Type B pancreatic cell (in vitro differentiated cells): ENCODE results near the gene SMYD3. TPM values are rescaled to one million over a fixed set of nuclear protein-coding genes. Genes with fewer than 3 reads are reported as not detected.
"Not testable (repeated sequence)": the region's sequence is repeated elsewhere in the genome, so short reads cannot be mapped to it uniquely, and the experiment has no call there.

Experiments
- DNase-seq: peaks from one replicate; pipeline ENCODE4 v3.0.0; 2021; ENCODE audit warnings: mixed read lengths; ENCODE audit not compliant: unreplicated experiment; ENCODE audit errors: extremely low spot score
- H3K27ac Mint-ChIP-seq: 2 replicates; pipeline ENCODE4 v1.8.0; 2021; ENCODE audit warnings: mild to moderate bottlenecking, mixed read lengths
- H3K27me3 Mint-ChIP-seq: 2 replicates; pipeline ENCODE4 v1.8.0; 2021; ENCODE audit warnings: mixed read lengths
- H3K36me3 Mint-ChIP-seq: 2 replicates; pipeline ENCODE4 v1.8.0; 2021; ENCODE audit warnings: mixed read lengths
- H3K4me1 Mint-ChIP-seq: one replicate; pipeline ENCODE4 v1.8.0; 2021; ENCODE audit warnings: mixed read lengths; ENCODE audit not compliant: unreplicated experiment
- H3K4me3 Mint-ChIP-seq: 2 replicates; pipeline ENCODE4 v1.8.0; 2021; ENCODE audit warnings: mild to moderate bottlenecking, mixed read lengths
- H3K9me3 Mint-ChIP-seq: 2 replicates; pipeline ENCODE4 v1.8.0; 2021; ENCODE audit warnings: mixed read lengths
- total RNA-seq: library from RNA; stranded (reverse); gene quantifications from 2 replicates; pipeline ENCODE4 v1.2.1, GENCODE V29; 2021; ENCODE audit warnings: low replicate concordance
- TF ChIP-seq, protein P1 (sequence below): fragments of 200-600 bp; sonication (generic); conservative IDR thresholded peaks from 2 replicates; pipeline ENCODE4 v1.5.0; 2021; ENCODE audit warnings: antibody characterized with exemption, mild to moderate bottlenecking

The SMYD3 gene
- total RNA-seq, 1 donor from 2014 or later, result 19.4 TPM

DNA sequence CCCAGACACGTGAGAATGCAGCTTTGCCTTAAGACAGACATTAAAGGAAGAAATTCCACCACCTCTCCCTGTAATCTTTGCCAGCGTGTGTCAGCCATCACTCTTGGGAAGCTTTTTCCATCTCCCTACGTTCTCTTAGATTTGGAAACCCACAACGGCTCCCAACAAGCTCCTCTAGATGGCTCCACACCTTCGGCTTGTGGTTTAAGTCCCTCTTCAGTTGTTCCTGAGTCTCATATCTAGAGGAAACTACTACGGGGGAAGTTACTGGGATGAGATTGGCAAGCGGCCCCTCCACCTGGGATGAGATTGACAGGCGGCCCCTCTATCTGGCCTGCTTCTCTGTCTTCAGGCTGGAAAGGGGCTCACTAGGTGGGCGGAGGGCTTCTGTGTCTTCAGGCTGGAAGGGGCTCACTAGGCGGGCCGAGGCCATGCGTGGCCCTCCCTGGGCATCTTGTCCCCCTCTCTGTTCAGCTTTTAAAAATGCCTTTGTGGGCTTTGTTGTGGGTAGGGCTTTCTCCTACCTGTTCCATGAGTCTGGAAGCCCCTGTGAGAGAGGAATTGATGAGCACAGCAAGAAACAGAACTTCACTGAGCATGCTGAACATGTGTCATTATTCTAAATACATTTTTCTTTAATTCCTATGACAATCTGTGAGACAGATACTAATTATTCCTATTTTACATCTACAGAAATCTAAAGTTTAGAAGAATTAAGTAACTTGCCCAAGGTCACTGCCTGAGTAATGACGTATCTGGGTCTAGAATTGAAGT lies 681.8 kb downstream of the SMYD3 start:
- Mint-ChIP-seq H3K27ac (no peak overlapping the region), H3K9me3 (peaks cover 3% of the 10 kb centered on the region), H3K27me3 (no peaks in the 10 kb centered on the region), H3K4me1 (no peaks in the 10 kb centered on the region), H3K4me3 (no peak overlapping the region), H3K36me3 (peaks cover 4% of the 10 kb centered on the region)
- peak; percentile 49 for DNase-seq
- TF ChIP-seq, protein P1, sequence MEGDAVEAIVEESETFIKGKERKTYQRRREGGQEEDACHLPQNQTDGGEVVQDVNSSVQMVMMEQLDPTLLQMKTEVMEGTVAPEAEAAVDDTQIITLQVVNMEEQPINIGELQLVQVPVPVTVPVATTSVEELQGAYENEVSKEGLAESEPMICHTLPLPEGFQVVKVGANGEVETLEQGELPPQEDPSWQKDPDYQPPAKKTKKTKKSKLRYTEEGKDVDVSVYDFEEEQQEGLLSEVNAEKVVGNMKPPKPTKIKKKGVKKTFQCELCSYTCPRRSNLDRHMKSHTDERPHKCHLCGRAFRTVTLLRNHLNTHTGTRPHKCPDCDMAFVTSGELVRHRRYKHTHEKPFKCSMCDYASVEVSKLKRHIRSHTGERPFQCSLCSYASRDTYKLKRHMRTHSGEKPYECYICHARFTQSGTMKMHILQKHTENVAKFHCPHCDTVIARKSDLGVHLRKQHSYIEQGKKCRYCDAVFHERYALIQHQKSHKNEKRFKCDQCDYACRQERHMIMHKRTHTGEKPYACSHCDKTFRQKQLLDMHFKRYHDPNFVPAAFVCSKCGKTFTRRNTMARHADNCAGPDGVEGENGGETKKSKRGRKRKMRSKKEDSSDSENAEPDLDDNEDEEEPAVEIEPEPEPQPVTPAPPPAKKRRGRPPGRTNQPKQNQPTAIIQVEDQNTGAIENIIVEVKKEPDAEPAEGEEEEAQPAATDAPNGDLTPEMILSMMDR, result no peak

DNA sequence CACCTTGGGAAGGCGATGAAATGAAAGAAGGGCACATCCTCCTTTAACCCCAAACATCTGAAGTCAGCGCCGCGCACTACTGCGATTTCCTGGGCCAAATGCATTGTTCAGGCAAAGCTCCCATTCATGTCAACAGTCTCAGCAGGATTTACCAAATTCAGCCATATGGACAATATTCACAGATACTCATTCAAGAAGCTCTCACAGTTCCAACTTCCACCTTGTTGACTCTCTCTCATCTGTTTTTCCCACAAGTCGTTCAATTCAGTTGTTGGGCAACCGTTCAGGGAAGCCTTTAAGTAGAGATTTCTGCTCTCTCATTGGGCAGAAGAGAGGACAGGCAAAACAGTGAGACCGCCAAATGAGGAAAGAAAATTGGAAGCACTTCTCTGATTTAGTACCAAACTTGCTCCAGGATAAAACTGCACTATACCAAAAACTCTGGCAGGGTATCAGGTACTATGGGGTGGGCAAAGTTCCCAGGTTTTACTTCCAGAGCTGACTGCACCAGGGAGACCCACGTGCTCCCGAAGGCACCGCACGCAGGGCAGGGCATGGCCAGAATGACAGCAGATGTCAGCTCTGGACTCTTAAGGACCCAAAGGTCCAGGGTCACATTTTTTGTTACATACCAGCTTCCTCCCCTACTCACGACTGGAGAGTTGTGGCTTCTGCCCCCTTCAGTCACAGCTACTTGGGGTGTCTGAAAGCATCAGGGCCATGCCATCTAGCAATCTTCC lies 683.5 kb downstream of the SMYD3 start:
- DNase-seq, result no peak
- no peaks in the 10 kb centered on the region for H3K4me1 Mint-ChIP-seq
- TF ChIP-seq, protein P1, result no peak
- H3K4me3 Mint-ChIP-seq, result no peak overlapping the region
- H3K27me3 Mint-ChIP-seq, result no peaks in the 10 kb centered on the region
- H3K27ac Mint-ChIP-seq, result peak overlapping the region; percentile 33
- H3K9me3 Mint-ChIP-seq, result peaks cover 3% of the 10 kb centered on the region
- peaks cover 4% of the 10 kb centered on the region for H3K36me3 Mint-ChIP-seq

DNA sequence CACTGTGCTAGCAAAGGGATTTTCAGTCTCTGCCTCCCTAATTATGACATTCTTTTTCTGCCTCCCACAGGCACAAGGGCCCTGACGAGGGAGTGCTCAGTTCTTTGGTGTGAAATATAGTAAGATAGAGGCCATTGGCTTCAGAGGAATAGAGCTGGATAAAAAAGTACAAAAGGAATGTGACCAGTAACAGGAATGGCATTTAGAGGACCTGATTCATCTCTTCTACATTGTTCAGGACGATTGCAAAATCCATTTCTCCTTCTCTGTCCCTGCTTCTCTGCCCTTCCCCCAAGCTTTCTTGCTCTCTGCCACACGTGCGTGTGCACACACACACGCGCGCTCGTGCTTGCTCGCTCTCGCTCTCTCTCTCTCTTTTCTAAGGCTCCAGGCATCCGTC lies 684.1 kb downstream of the SMYD3 start:
- H3K4me1 Mint-ChIP-seq, result no peaks in the 10 kb centered on the region
- no peak overlapping the region for H3K4me3 Mint-ChIP-seq
- H3K9me3 Mint-ChIP-seq, result peaks cover 3% of the 10 kb centered on the region
- DNase-seq, result no peak
- no peaks in the 10 kb centered on the region for H3K27me3 Mint-ChIP-seq
- peak overlapping the region; percentile 33 for H3K27ac Mint-ChIP-seq
- TF ChIP-seq, protein P1, result no peak
- H3K36me3 Mint-ChIP-seq, result peaks cover 4% of the 10 kb centered on the region

DNA sequence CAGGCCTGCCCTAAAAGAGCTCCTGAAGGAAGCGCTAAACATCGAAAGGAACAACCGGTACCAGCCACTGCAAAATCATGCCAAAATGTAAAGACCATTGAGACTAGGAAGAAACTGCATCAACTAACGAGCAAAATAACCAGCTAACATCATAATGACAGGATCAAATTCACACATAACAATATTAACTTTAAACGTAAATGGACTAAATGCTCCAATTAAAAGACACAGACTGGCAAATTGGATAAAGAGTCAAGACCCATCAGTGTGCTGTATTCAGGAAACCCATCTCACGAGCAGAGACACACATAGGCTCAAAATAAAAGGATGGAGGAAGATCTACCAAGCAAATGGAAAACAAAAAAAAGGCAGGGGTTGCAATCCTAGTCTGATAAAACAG lies 688.7 kb downstream of the SMYD3 start:
- not testable (repeated sequence) for H3K4me3 Mint-ChIP-seq, H3K36me3 Mint-ChIP-seq, H3K4me1 Mint-ChIP-seq, H3K27ac Mint-ChIP-seq, H3K9me3 Mint-ChIP-seq, H3K27me3 Mint-ChIP-seq, DNase-seq

- not testable (repeated sequence) for H3K9me3 Mint-ChIP-seq, H3K4me3 Mint-ChIP-seq, H3K27me3 Mint-ChIP-seq, H3K27ac Mint-ChIP-seq, H3K36me3 Mint-ChIP-seq, H3K4me1 Mint-ChIP-seq, DNase-seq
Measured at GRCh38 chr1:245816496-245816895, 690.6 kb downstream of the SMYD3 start.

GRCh38 chr1:245814651-245815050 lies 692.4 kb downstream of the SMYD3 start:
- Mint-ChIP-seq H3K27ac (no peak overlapping the region), H3K27me3 (no peaks in the 10 kb centered on the region), H3K9me3 (no peaks in the 10 kb centered on the region), H3K4me1 (peaks cover 16% of the 10 kb centered on the region), H3K36me3 (no peaks in the 10 kb centered on the region), H3K4me3 (no peak overlapping the region)
- peak; percentile 39 for DNase-seq
- TF ChIP-seq, protein P1, result no peak
